BE2C (cell line): ENCODE measurements around the gene ZNF423.

ENCODE experiments used
- DNase-seq: peaks from one replicate; pipeline ENCODE4 v3.0.0-alpha.2; 2020
- H3K27me3 ChIP-seq: fragments of 250-450 bp; sonication (Bioruptor Pico); 2 replicates; pipeline ENCODE4 v1.5.1; 2020; ENCODE audit warnings: mild to moderate bottlenecking
- H3K36me3 ChIP-seq: fragments of 250-450 bp; sonication (Bioruptor Pico); 2 replicates; pipeline ENCODE4 v1.5.1; 2020; ENCODE audit warnings: mild to moderate bottlenecking
- H3K4me1 ChIP-seq: fragments of 250-450 bp; sonication (Bioruptor Pico); 2 replicates; pipeline ENCODE4 v1.5.1; 2020
- H3K4me3 ChIP-seq: 2 replicates; pipeline ENCODE4 v1.5.1; 2011; ENCODE audit warnings: low read depth, low read length
- H3K9me3 ChIP-seq: fragments of 250-450 bp; sonication (Bioruptor Pico); 2 replicates; pipeline ENCODE4 v1.5.1; 2020
- CTCF ChIP-seq: IDR thresholded peaks from 2 replicates; pipeline ENCODE4 v1.5.1; 2012; ENCODE audit warnings: mild to moderate bottlenecking, low read depth, low read length

The ZNF423 gene

GRCh38 chr16:49498666-49499413, 357.1 kb downstream of the ZNF423 start:
- TF ChIP-seq CTCF: no peak
- H3K27me3 ChIP-seq: no peaks in the 10 kb centered on the region
- no peaks in the 10 kb centered on the region for H3K36me3 ChIP-seq
- no peak for DNase-seq
- H3K9me3 ChIP-seq: no peaks in the 10 kb centered on the region
- H3K4me1 ChIP-seq: no peaks in the 10 kb centered on the region
- H3K4me3 ChIP-seq: no peak overlapping the region

- Histone ChIP-seq H3K4me3 (no peak overlapping the region), H3K27me3 (no peaks in the 10 kb centered on the region), H3K9me3 (no peaks in the 10 kb centered on the region), H3K36me3 (no peaks in the 10 kb centered on the region), H3K4me1 (no peaks in the 10 kb centered on the region)
- TF ChIP-seq CTCF: no peak
- DNase-seq: no peak
Measured at GRCh38 chr16:49498264-49498663, 357.6 kb downstream of the ZNF423 start.

- H3K9me3 ChIP-seq: no peaks in the 10 kb centered on the region
- H3K27me3 ChIP-seq: no peaks in the 10 kb centered on the region
- no peak overlapping the region for H3K4me3 ChIP-seq
- TF ChIP-seq CTCF: no peak
- H3K4me1 ChIP-seq: no peaks in the 10 kb centered on the region
- no peaks in the 10 kb centered on the region for H3K36me3 ChIP-seq
- no peak for DNase-seq
Measured at GRCh38 chr16:49497466-49497865, 358.4 kb downstream of the ZNF423 start.

GRCh38 chr16:49496656-49497055, 359.3 kb downstream of the ZNF423 start:
- Histone ChIP-seq H3K4me1 (no peaks in the 10 kb centered on the region), H3K4me3 (no peak overlapping the region), H3K27me3 (no peaks in the 10 kb centered on the region), H3K9me3 (no peaks in the 10 kb centered on the region), H3K36me3 (no peaks in the 10 kb centered on the region)
- no peak for DNase-seq
- TF ChIP-seq CTCF: no peak

GRCh38 chr16:49495596-49496355, 360.1 kb downstream of the ZNF423 start:
- Histone ChIP-seq H3K9me3 (no peaks in the 10 kb centered on the region), H3K4me1 (peaks cover 3% of the 10 kb centered on the region; the same call in 1 of the 2 replicates), H3K36me3 (no peaks in the 10 kb centered on the region), H3K27me3 (no peaks in the 10 kb centered on the region), H3K4me3 (no peak overlapping the region)
- no peak for TF ChIP-seq CTCF
- no peak for DNase-seq
